H1 (cell line): Measurements from ENCODE around the gene SLC24A3. TPM values are rescaled to one million over a fixed set of nuclear protein-coding genes. Genes with fewer than 3 reads are reported as not detected.

Source experiments
- CTCF ChIA-PET: fragments of 300-600 bp; sonication (Branson Sonifier 250); formaldehyde crosslinking; loops from one replicate; lab custom pipeline; 2021; ENCODE audit not compliant: partially characterized antibody; lab: Charles Lee
- POLR2A ChIA-PET: fragments of 300-600 bp; sonication (Branson Sonifier 250); formaldehyde crosslinking; loops from one replicate; lab custom pipeline; 2021; ENCODE audit warnings: inconsistent platforms; ENCODE audit not compliant: partially characterized antibody; lab: Charles Lee
- DNase-seq, 2 experiments: peaks; one replicate each; pipeline versions ENCODE4 v3.0.0 to v3.0.0-alpha.2; 2010 to 2022; ENCODE audit warnings: low spot score in 2 of 2, low read depth in 1 of 2, mixed read lengths in 1 of 2
- FAIRE-seq: peaks from 2 replicates; lab custom pipeline; 2011; peaks lifted over from hg19 to GRCh38; lab: Jason Lieb, UNC
- H2AFZ ChIP-seq: 2 replicates; pipeline ENCODE4 v1.8.1; 2012; ENCODE audit warnings: low read length, inconsistent platforms
- H2AK5ac ChIP-seq: 2 replicates; pipeline ENCODE4 v1.6.1; 2013; ENCODE audit warnings: low read depth, low read length
- H2BK120ac ChIP-seq: replicated peaks from 2 replicates; pipeline ENCODE3; 2013; ENCODE audit warnings: low read depth, low read length, inconsistent platforms
- H2BK12ac ChIP-seq: 2 replicates; pipeline ENCODE4 v1.6.1; 2013; ENCODE audit warnings: low read depth, low read length
- H2BK15ac ChIP-seq: 2 replicates; pipeline ENCODE4 v1.6.1; 2013; ENCODE audit warnings: low read length
- H2BK20ac ChIP-seq: 2 replicates; pipeline ENCODE4 v1.6.1; 2013; ENCODE audit warnings: low read length
- H2BK5ac ChIP-seq: 2 replicates; pipeline ENCODE4 v1.6.1; 2013; ENCODE audit warnings: low read depth, low read length
- H3K14ac ChIP-seq: 2 replicates; pipeline ENCODE4 v1.6.1; 2013; ENCODE audit warnings: inconsistent platforms; ENCODE audit not compliant: insufficient read length
- H3K18ac ChIP-seq: 2 replicates; pipeline ENCODE4 v1.6.1; 2013; ENCODE audit warnings: low read length; ENCODE audit errors: extremely low read depth
- H3K23ac ChIP-seq: 2 replicates; pipeline ENCODE4 v1.6.1; 2013; ENCODE audit warnings: inconsistent platforms; ENCODE audit not compliant: insufficient read length
- H3K23me2 ChIP-seq: 2 replicates; pipeline ENCODE4 v1.6.1; 2013; ENCODE audit warnings: low read depth, low read length
- H3K27ac ChIP-seq: 2 replicates; pipeline ENCODE4 v1.6.1; 2011; ENCODE audit warnings: low read depth, low read length, inconsistent platforms
- H3K27me3 ChIP-seq, 4 experiments: replicated peaks in 1 of 4; 1 replicate in 1 of 4; 2 replicates in 3 of 4; pipeline versions ENCODE4 v1.6.1 to v1.8.1; 2011 to 2013; ENCODE audit warnings: low read length in 3 of 4, mild to moderate bottlenecking in 3 of 4, inconsistent platforms in 2 of 4, mixed read lengths in 2 of 4, moderate library complexity in 1 of 4; ENCODE audit not compliant: control insufficient read depth in 3 of 4, insufficient read depth in 3 of 4; ENCODE audit errors: extremely low read depth in 1 of 4
- H3K36me3 ChIP-seq, 4 experiments: 2 replicates each; pipeline versions ENCODE4 v1.6.1 to v1.8.1; 2011 to 2013; ENCODE audit warnings: mild to moderate bottlenecking in 4 of 4, low read length in 3 of 4, moderate library complexity in 2 of 4, control low read depth in 1 of 4, inconsistent platforms in 1 of 4; ENCODE audit not compliant: insufficient read depth in 4 of 4, control insufficient read depth in 2 of 4
- H3K4ac ChIP-seq: replicated peaks from 2 replicates; pipeline ENCODE3; 2013; ENCODE audit warnings: low read length, low read depth, mixed read lengths, inconsistent platforms; ENCODE audit not compliant: insufficient read length
- H3K4me1 ChIP-seq, 4 experiments: replicated peaks in 1 of 4; 1 replicate in 1 of 4; 2 replicates in 3 of 4; pipeline versions ENCODE4 v1.6.1 to v1.8.1; 2011 to 2013; ENCODE audit warnings: low read length in 3 of 4, inconsistent platforms in 2 of 4, mixed read lengths in 1 of 4; ENCODE audit not compliant: insufficient read depth in 4 of 4, control insufficient read depth in 3 of 4
- H3K4me2 ChIP-seq, 2 experiments: 2 replicates each; pipeline versions ENCODE4 v1.6.1 to v1.8.1; 2011 to 2013; ENCODE audit warnings: low read depth in 2 of 2, low read length in 2 of 2, control low read depth in 1 of 2, inconsistent platforms in 1 of 2, mild to moderate bottlenecking in 1 of 2; ENCODE audit not compliant: insufficient read depth in 1 of 2
- H3K4me3 ChIP-seq, 4 experiments: fragments of 200-600, 300-600 bp in 1 of 4; sonication (generic), shearing (Covaris generic), sonication (Bioruptor Twin) in 1 of 4; 2 replicates each; pipeline versions ENCODE4 v1.5.1 to v1.8.1; 2011 to 2016; ENCODE audit warnings: low read length in 4 of 4, low read depth in 3 of 4, control low read depth in 2 of 4, inconsistent platforms in 2 of 4, mild to moderate bottlenecking in 2 of 4, mixed read lengths in 1 of 4, moderate library complexity in 1 of 4; ENCODE audit not compliant: insufficient read depth in 2 of 4; ENCODE audit errors: extremely low read depth in 1 of 4
- H3K56ac ChIP-seq: replicated peaks from 2 replicates; pipeline ENCODE3; 2013; ENCODE audit warnings: low read depth, mild to moderate bottlenecking, mixed read lengths, low read length, inconsistent platforms; ENCODE audit not compliant: insufficient read length
- H3K79me1 ChIP-seq: 2 replicates; pipeline ENCODE4 v1.6.1; 2013; ENCODE audit warnings: low read depth, low read length, control low read depth
- H3K79me2 ChIP-seq, 2 experiments: 2 replicates each; pipeline versions ENCODE4 v1.6.1 to v1.8.1; 2012 to 2013; ENCODE audit warnings: low read length in 2 of 2, mild to moderate bottlenecking in 2 of 2, inconsistent platforms in 1 of 2; ENCODE audit not compliant: insufficient read depth in 2 of 2, control insufficient read depth in 1 of 2
- H3K9ac ChIP-seq, 4 experiments: replicated peaks in 1 of 4; 1 replicate in 1 of 4; 2 replicates in 3 of 4; pipeline versions ENCODE4 v1.6.1 to v1.8.1; 2011 to 2013; ENCODE audit warnings: low read depth in 3 of 4, low read length in 3 of 4, control low read depth in 2 of 4, mild to moderate bottlenecking in 2 of 4, moderate library complexity in 2 of 4, inconsistent platforms in 1 of 4; ENCODE audit errors: extremely low read depth in 1 of 4
- H3K9me3 ChIP-seq, 2 experiments: 2 replicates each; pipeline versions ENCODE4 v1.6.1 to v1.8.1; 2012 to 2013; ENCODE audit warnings: mild to moderate bottlenecking in 2 of 2, moderate library complexity in 2 of 2, control low read depth in 1 of 2, inconsistent platforms in 1 of 2, low read depth in 1 of 2, low read length in 1 of 2, mixed read lengths in 1 of 2; ENCODE audit not compliant: insufficient read depth in 2 of 2
- H4K20me1 ChIP-seq, 2 experiments: replicated peaks in 1 of 2; 2 replicates each; pipeline versions ENCODE3 to v1.8.1; 2011 to 2013; ENCODE audit warnings: inconsistent platforms in 2 of 2, low read length in 2 of 2, mild to moderate bottlenecking in 1 of 2; ENCODE audit not compliant: insufficient read depth in 2 of 2, control insufficient read depth in 1 of 2
- H4K5ac ChIP-seq: 2 replicates; pipeline ENCODE4 v1.6.1; 2013; ENCODE audit warnings: low read length, low read depth, mixed read lengths, inconsistent platforms; ENCODE audit not compliant: insufficient read length
- H4K8ac ChIP-seq: 2 replicates; pipeline ENCODE4 v1.8.0; 2013; ENCODE audit warnings: mild to moderate bottlenecking, moderate library complexity, low read length, inconsistent platforms; ENCODE audit not compliant: insufficient read depth; ENCODE audit errors: extremely low read depth
- H4K91ac ChIP-seq: replicated peaks from 2 replicates; pipeline ENCODE3; 2013; ENCODE audit warnings: low read length, mixed read lengths, inconsistent platforms; ENCODE audit not compliant: insufficient read length
- ATF2 ChIP-seq: IDR thresholded peaks from 2 replicates; pipeline ENCODE4 v1.6.1; 2012; ENCODE audit warnings: low read length, inconsistent platforms
- CBX5 ChIP-seq: fragments of 300-800, 300-1000 bp; sonication (generic); IDR thresholded peaks from 2 replicates; pipeline ENCODE4 v1.7.1; 2016; ENCODE audit warnings: antibody characterized with exemption, low read length, low read depth
- CHD2 ChIP-seq: IDR thresholded peaks from 2 replicates; pipeline ENCODE4 v1.6.1; 2012; ENCODE audit warnings: low read length, improper control_type of control experiment
- FOSL1 ChIP-seq: IDR thresholded peaks from 2 replicates; pipeline ENCODE4 v1.6.1; 2011; ENCODE audit warnings: mild to moderate bottlenecking, low read depth, low read length, moderate library complexity; ENCODE audit not compliant: insufficient read depth
- POU5F1 ChIP-seq: IDR thresholded peaks from 2 replicates; pipeline ENCODE4 v1.6.1; 2011; ENCODE audit warnings: low read depth, mild to moderate bottlenecking, low read length, moderate library complexity
- RNF2 ChIP-seq: fragments of 200-900, 300-1000 bp; sonication (generic); IDR thresholded peaks from 2 replicates; pipeline ENCODE4 v1.7.1; 2016; ENCODE audit warnings: borderline replicate concordance, low read depth, mild to moderate bottlenecking, antibody characterized with exemption, low read length; ENCODE audit not compliant: poor library complexity, severe bottlenecking; ENCODE audit errors: missing control alignments
- SAP30 ChIP-seq: fragments of 300-600 bp; sonication (generic); IDR thresholded peaks from 2 replicates; pipeline ENCODE4 v1.7.1; 2012; ENCODE audit warnings: low read length, moderate library complexity, mild to moderate bottlenecking, inconsistent platforms; ENCODE audit not compliant: insufficient read depth, insufficient replicate concordance
- SRF ChIP-seq: IDR thresholded peaks from 2 replicates; pipeline ENCODE4 v1.6.1; 2011; ENCODE audit warnings: mild to moderate bottlenecking, low read depth, low read length, moderate library complexity
- TBP ChIP-seq: IDR thresholded peaks from 2 replicates; pipeline ENCODE4 v1.6.1; 2011; ENCODE audit warnings: low read depth, low read length, improper control_type of control experiment
- WGBS, 2 experiments: shearing (Covaris generic) in 1 of 2; methylation state at CpG; one replicate each; pipeline versions ENCODE4 v1.1.6 to v1.1.7; 2013 to 2015; ENCODE audit warnings: low lambda C conversion rate in 2 of 2, mixed read lengths in 2 of 2, inconsistent platforms in 1 of 2, low coverage in 1 of 2, missing lambda C conversion rate in 1 of 2; ENCODE audit not compliant: insufficient replicate concordance in 2 of 2, insufficient coverage in 1 of 2, insufficient read length in 1 of 2; ENCODE audit errors: extremely low coverage in 1 of 2, missing lambda C conversion rate in 1 of 2; 5-methylcytosine and 5-hydroxymethylcytosine counted together
- polyA plus RNA-seq, 7 experiments: library from polyadenylated mRNA; depleted of rRNA in 3 of 7; stranded (reverse) in 5 of 7; unstranded in 2 of 7; fragments of >200 nt in 5 of 7; fragments of 200-250 nt in 2 of 7; gene quantifications; 1 replicate in 5 of 7; 2 replicates in 1 of 7; 4 replicates in 1 of 7; pipeline versions ENCODE4 v1.2.1 to v1.2.3, GENCODE V29; 2011 to 2013; ENCODE audit warnings: missing spikeins in 2 of 7, mixed read lengths in 2 of 7
- total RNA-seq: library from RNA; stranded (reverse); fragmentation: NEBNext Ultra II Directional; extraction: Animal tissue kit (Norgen Biotek cat#: 25700); gene quantifications from 2 replicates; pipeline ENCODE4 v1.2.1, GENCODE V29; 2021
- TF ChIP-seq, protein P1 (sequence below): IDR thresholded peaks from 2 replicates; pipeline ENCODE4 v1.6.1; 2011; ENCODE audit warnings: low read depth, mild to moderate bottlenecking, low read length; ENCODE audit not compliant: insufficient read depth
- TF ChIP-seq, protein P2 (sequence below): IDR thresholded peaks from 2 replicates; pipeline ENCODE4 v1.6.1; 2012; ENCODE audit warnings: inconsistent platforms

Gene SLC24A3
- total and polyA plus RNA-seq, 2 of the 8 experiments (the other 6 are each of a cell fraction or from before 2014, with no cell fraction given) = 4.5 to 6.3 TPM

- FAIRE-seq (no peak), DNase-seq (no peak)
- Histone ChIP-seq H4K5ac (no peak overlapping the region), H4K8ac (no peak overlapping the region), H3K23me2 (no peaks in the 10 kb centered on the region), H3K4ac (no peak overlapping the region), H3K9me3 (no peaks in the 10 kb centered on the region), H3K79me2 (no peaks in the 10 kb centered on the region), H3K18ac (no peak overlapping the region), H3K27ac (no peak overlapping the region), H3K4me2 (no peak overlapping the region), H3K79me1 (no peaks in the 10 kb centered on the region), H3K14ac (no peak overlapping the region), H2BK20ac (no peak overlapping the region), H2AFZ (no peak overlapping the region), H3K23ac (no peak overlapping the region), H3K56ac (no peak overlapping the region), H2BK15ac (no peak overlapping the region), H3K27me3 (no peaks in the 10 kb centered on the region), H2BK5ac (no peak overlapping the region), H4K20me1 (no peaks in the 10 kb centered on the region), H3K4me3 (no peak overlapping the region), H3K9ac (no peak overlapping the region), H2BK120ac (no peak overlapping the region), H2BK12ac (no peak overlapping the region), H4K91ac (no peak overlapping the region), H3K4me1 (no peaks in the 10 kb centered on the region), H2AK5ac (no peak overlapping the region), H3K36me3 (no peaks in the 10 kb centered on the region)
- WGBS, 2 experiments = 69% methylated on average over 4 of the region's 4 CpGs; no CpG with 5 or more reads in 1 of the 2 experiments
- POLR2A ChIA-PET = no interaction called here
- CTCF ChIA-PET = no interaction called here
- TF ChIP-seq, protein P1, sequence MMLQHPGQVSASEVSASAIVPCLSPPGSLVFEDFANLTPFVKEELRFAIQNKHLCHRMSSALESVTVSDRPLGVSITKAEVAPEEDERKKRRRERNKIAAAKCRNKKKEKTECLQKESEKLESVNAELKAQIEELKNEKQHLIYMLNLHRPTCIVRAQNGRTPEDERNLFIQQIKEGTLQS = no peak
- TF ChIP-seq CHD2 (no peak), RNF2 (no peak), POU5F1 (no peak), SAP30 (no peak), TBP (no peak), SRF (no peak), CBX5 (no peak), ATF2 (no peak), FOSL1 (no peak)
- TF ChIP-seq, protein P2, sequence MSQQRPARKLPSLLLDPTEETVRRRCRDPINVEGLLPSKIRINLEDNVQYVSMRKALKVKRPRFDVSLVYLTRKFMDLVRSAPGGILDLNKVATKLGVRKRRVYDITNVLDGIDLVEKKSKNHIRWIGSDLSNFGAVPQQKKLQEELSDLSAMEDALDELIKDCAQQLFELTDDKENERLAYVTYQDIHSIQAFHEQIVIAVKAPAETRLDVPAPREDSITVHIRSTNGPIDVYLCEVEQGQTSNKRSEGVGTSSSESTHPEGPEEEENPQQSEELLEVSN = no peak
Measured at GRCh38 chr20:19407736-19408135, 195.3 kb downstream of the SLC24A3 start.
